HEK293 (cell line): ENCODE data around the gene ZNRF1.
A peak's percentile ranks its signal among the peaks of the same experiment; 100 is the strongest.

Experiments used
- CTCF ChIA-PET: fragments of 350-600 bp; formaldehyde crosslinking; extraction: SDS; loops from one replicate; lab custom pipeline; 2021; ENCODE audit warnings: antibody characterized with exemption; lab: Yijun Ruan, JAX
- POLR2A ChIA-PET: fragments of 300-600 bp; formaldehyde crosslinking; extraction: SDS; loops from one replicate; lab custom pipeline; 2020; ENCODE audit warnings: antibody characterized with exemption, inconsistent platforms; lab: Yijun Ruan, JAX
- H3K27ac ChIP-seq: fragments of 200-500 bp; sonication (Bioruptor generic); 2 replicates; pipeline ENCODE4 v1.5.1; 2014; ENCODE audit warnings: low read depth, low read length, control low read depth, inconsistent platforms; ENCODE audit errors: extremely low read depth
- H3K36me3 ChIP-seq, 2 experiments: fragments of 200-500 bp in 1 of 2; sonication (Bioruptor generic) in 1 of 2; 1 replicate in 1 of 2; 2 replicates in 1 of 2; pipeline ENCODE4 v1.5.1; 2014 to 2017; ENCODE audit warnings: inconsistent platforms in 2 of 2, low read length in 2 of 2; ENCODE audit not compliant: control insufficient read depth in 2 of 2, insufficient read depth in 1 of 2
- H3K4me1 ChIP-seq: fragments of 200-500 bp; sonication (Bioruptor generic); 2 replicates; pipeline ENCODE4 v1.5.1; 2014; ENCODE audit warnings: mild to moderate bottlenecking, low read length, inconsistent platforms; ENCODE audit not compliant: control insufficient read depth, insufficient read depth
- H3K4me3 ChIP-seq: 2 replicates; pipeline ENCODE4 v1.5.1; 2011; ENCODE audit warnings: low read depth, mild to moderate bottlenecking, control low read depth, low read length, moderate library complexity
- H3K9me3 ChIP-seq: fragments of 200-500 bp; sonication (Bioruptor generic); 2 replicates; pipeline ENCODE4 v1.5.1; 2014; ENCODE audit warnings: low read depth, low read length, inconsistent platforms; ENCODE audit not compliant: control insufficient read depth, insufficient read depth
- GLIS1 ChIP-seq: fragments of 450-650 bp; formaldehyde crosslinking; IDR thresholded peaks from 2 replicates; pipeline ENCODE4 v1.5.1; 2016; ENCODE audit warnings: missing biosample characterization, missing genetic modification characterization
- IKZF3 ChIP-seq: fragments of 450-650 bp; IDR thresholded peaks from 2 replicates; pipeline ENCODE4 v1.5.0; 2018; ENCODE audit warnings: missing biosample characterization, mild to moderate bottlenecking, missing genetic modification characterization, moderate library complexity
- MYNN ChIP-seq: fragments of 450-650 bp; formaldehyde crosslinking; IDR thresholded peaks from 2 replicates; pipeline ENCODE4 v1.5.1; 2016; ENCODE audit warnings: missing biosample characterization, missing genetic modification characterization, borderline replicate concordance
- OSR2 ChIP-seq: fragments of 450-650 bp; formaldehyde crosslinking; IDR thresholded peaks from 2 replicates; pipeline ENCODE4 v1.5.1; 2016; ENCODE audit warnings: missing biosample characterization, missing genetic modification characterization
- PRDM2 ChIP-seq: fragments of 450-650 bp; formaldehyde crosslinking; IDR thresholded peaks from 2 replicates; pipeline ENCODE4 v1.5.1; 2016; ENCODE audit warnings: missing biosample characterization, missing genetic modification characterization, borderline replicate concordance
- PRDM6 ChIP-seq: fragments of 450-650 bp; formaldehyde crosslinking; IDR thresholded peaks from 2 replicates; pipeline ENCODE4 v1.5.1; 2017; ENCODE audit warnings: missing biosample characterization, missing genetic modification characterization
- RBAK ChIP-seq: fragments of 450-650 bp; formaldehyde crosslinking; IDR thresholded peaks from 2 replicates; pipeline ENCODE4 v1.5.1; 2016; ENCODE audit warnings: missing biosample characterization, missing genetic modification characterization
- SCRT1 ChIP-seq: fragments of 450-650 bp; formaldehyde crosslinking; IDR thresholded peaks from 2 replicates; pipeline ENCODE4 v1.5.1; 2016; ENCODE audit warnings: missing biosample characterization, missing genetic modification characterization, borderline replicate concordance
- SP7 ChIP-seq: fragments of 450-650 bp; formaldehyde crosslinking; IDR thresholded peaks from 2 replicates; pipeline ENCODE4 v1.5.1; 2016; ENCODE audit warnings: missing biosample characterization, missing genetic modification characterization
- WT1 ChIP-seq: fragments of 450-650 bp; formaldehyde crosslinking; IDR thresholded peaks from 2 replicates; pipeline ENCODE4 v1.5.1; 2016; ENCODE audit warnings: missing biosample characterization, missing genetic modification characterization
- ZIC2 ChIP-seq: fragments of 450-650 bp; formaldehyde crosslinking; IDR thresholded peaks from 2 replicates; pipeline ENCODE4 v1.5.1; 2016; ENCODE audit warnings: missing biosample characterization, missing genetic modification characterization
- ZNF223 ChIP-seq: fragments of 450-650 bp; formaldehyde crosslinking; IDR thresholded peaks from 2 replicates; pipeline ENCODE4 v1.5.1; 2016; ENCODE audit warnings: missing biosample characterization, missing genetic modification characterization
- ZNF513 ChIP-seq: fragments of 450-650 bp; IDR thresholded peaks from 2 replicates; pipeline ENCODE4 v1.5.1; 2018; ENCODE audit warnings: missing biosample characterization, missing genetic modification characterization
- ZNF580 ChIP-seq: fragments of 450-650 bp; formaldehyde crosslinking; IDR thresholded peaks from 2 replicates; pipeline ENCODE4 v1.5.1; 2016; ENCODE audit warnings: missing biosample characterization, missing genetic modification characterization
- ZNF664 ChIP-seq: fragments of 450-650 bp; formaldehyde crosslinking; IDR thresholded peaks from 2 replicates; pipeline ENCODE4 v1.5.1; 2016; ENCODE audit warnings: missing biosample characterization, missing genetic modification characterization

The ZNRF1 gene

GRCh38 chr16:74982256-74982655, 16.6 kb upstream of the ZNRF1 start:
- no peaks in the 10 kb centered on the region for H3K9me3 ChIP-seq
- CTCF ChIA-PET, result interaction anchor here (0.5 to 1.2 kb wide), 2 partner anchors 129 to 1297 kb away, joined by 3 to 5 read pairs; no protein-coding TSS in a partner anchor
- TF ChIP-seq ZNF513 (tag by site-specific recombination) (0 out of 2 replicates have a peak, but pooled peaks have one; percentile 8), SP7 (tag by site-specific recombination) (peak; percentile 99), OSR2 (peak; percentile 50), ZIC2 (peak; percentile 73), IKZF3 (peak; percentile 25; the same call in 1 of the 2 replicates), ZNF223 (tag by site-specific recombination) (no peak), PRDM2 (tag by site-specific recombination) (no peak), RBAK (no peak), WT1 (tag by site-specific recombination) (peak; percentile 40; the same call in 1 of the 2 replicates), PRDM6 (tag by site-specific recombination) (peak; percentile 80), GLIS1 (0 out of 2 replicates have a peak, but pooled peaks have one; percentile 38)
- H3K27ac ChIP-seq, result no peak overlapping the region
- H3K4me1 ChIP-seq, result 0 out of 2 replicates have a peak, but pooled peaks cover 3% of the 10 kb centered on the region
- peaks cover 3 to 5% of the 10 kb centered on the region in 2 experiments; a peak in 2 of 3 replicates for H3K36me3 ChIP-seq
- no peak overlapping the region for H3K4me3 ChIP-seq
- POLR2A ChIA-PET, result no interaction called here

- TF ChIP-seq MYNN (tag by site-specific recombination), result no peak
- TF ChIP-seq SCRT1 (tag by site-specific recombination), result 0 out of 2 replicates have a peak, but pooled peaks have one; percentile 29
- TF ChIP-seq ZNF664 (tag by site-specific recombination), result peak; percentile 10; the same call in 1 of the 2 replicates
- TF ChIP-seq ZNF580 (tag by site-specific recombination), result peak; percentile 60; the same call in 1 of the 2 replicates
- TF ChIP-seq, all 188 proteins: peak for 3
- H3K9me3 ChIP-seq, result no peaks in the 10 kb centered on the region
- no peaks in the 10 kb centered on the region; a peak in 1 of 3 replicates for H3K36me3 ChIP-seq
- POLR2A ChIA-PET, result interaction anchor here (1.2 to 1.6 kb wide), 2 partner anchors 127 to 639 kb away, joined by 5 to 10 read pairs; partner anchors contain the start of gene ADAT1
- CTCF ChIA-PET, result interaction anchor here (1.9 to 2.3 kb wide), 2 partner anchors 14 to 127 kb away, joined by 14 to 15 read pairs; partner anchors contain the start of gene ZNRF1
- H3K27ac ChIP-seq, result peak overlapping the region; percentile 6; the same call in 1 of the 2 replicates
- 0 out of 2 replicates have a peak, but pooled peaks cover 3% of the 10 kb centered on the region for H3K4me1 ChIP-seq
- peak overlapping the region; percentile 98 for H3K4me3 ChIP-seq
These were observed 14.7 kb upstream of the ZNRF1 start for GRCh38 chr16:74984194-74984528.
